ENCODE results near the gene C6orf47. TPM values are rescaled to one million over a fixed set of nuclear protein-coding genes. Genes with fewer than 3 reads are reported as not detected.

C6orf47 gene
- total and polyA plus RNA-seq, 2 of the 13 experiments (the other 11 are each of a cell fraction or from before 2014, with no cell fraction given) = 1.7 to 18.1 TPM

GRCh38 chr6:31652925-31653724 is 7.5 kb downstream of the C6orf47 start (continued):
- TF ChIP-seq ZNF407 (CRISPR knock-in tag; IDR thresholded peaks at IDR 0.05; ENCODE audit: not compliant biosample characterization) (no peak), ZNF3 (CRISPR knock-in tag; IDR thresholded peaks at IDR 0.05) (no peak), PITX1 (CRISPR knock-in tag; IDR thresholded peaks at IDR 0.05) (peak; percentile 25; the same call in 1 of the 2 replicates), ZNF326 (CRISPR knock-in tag; IDR thresholded peaks at IDR 0.05; ENCODE audit: borderline replicate concordance) (no peak), REXO4 (CRISPR knock-in tag; IDR thresholded peaks at IDR 0.05; ENCODE audit: borderline replicate concordance) (0 out of 2 replicates have a peak, but pooled peaks have one; percentile 9), MYNN (CRISPR knock-in tag; IDR thresholded peaks at IDR 0.05; ENCODE audit: low read depth) (peak; percentile 74; the same call in 1 of the 2 replicates), ZNF747 (CRISPR knock-in tag; IDR thresholded peaks at IDR 0.05; ENCODE audit: borderline replicate concordance) (0 out of 2 replicates have a peak, but pooled peaks have one; percentile 72), ZNF607 (CRISPR knock-in tag; IDR thresholded peaks at IDR 0.05; ENCODE audit: borderline replicate concordance) (no peak), ASH2L (IDR thresholded peaks at IDR 0.05; ENCODE audit: insufficient read length, low read depth, low read length) (peak; percentile 44), HBP1 (CRISPR knock-in tag; IDR thresholded peaks at IDR 0.05; ENCODE audit: low read depth) (peak; percentile 16; the same call in 1 of the 2 replicates), KLF13 (CRISPR knock-in tag; IDR thresholded peaks at IDR 0.05) (no peak), ZNF790 (CRISPR knock-in tag; IDR thresholded peaks at IDR 0.05; ENCODE audit: borderline replicate concordance) (peak; percentile 83; the same call in 1 of the 2 replicates), POLR2A (IDR thresholded peaks at IDR 0.05; ENCODE audit: insufficient read depth in 1 of 2, low read depth in 2 of 2, low read length in 2 of 2) (peak in 1 of 2 experiments; percentile 72; a peak in 1 of 4 replicates), PATZ1 (CRISPR knock-in tag; IDR thresholded peaks at IDR 0.05) (peak; percentile 56), IRX3 (CRISPR knock-in tag; IDR thresholded peaks at IDR 0.05; ENCODE audit: borderline replicate concordance, low read depth) (0 out of 2 replicates have a peak, but pooled peaks have one; percentile 39), TBX2 (CRISPR knock-in tag; IDR thresholded peaks at IDR 0.05; ENCODE audit: borderline replicate concordance) (peak; percentile 13; the same call in 1 of the 2 replicates), ZNF121 (CRISPR knock-in tag; IDR thresholded peaks at IDR 0.05) (no peak)

Data from HepG2 (cell line).